OCI-LY7 (cell line): ENCODE measurements around the gene CACNA1D. TPM values are rescaled to one million over a fixed set of nuclear protein-coding genes. Genes with fewer than 3 reads are reported as not detected.

Experiments used
- BruUV-seq: library from RNA; stranded (reverse); fragments of 400-500 nt; replicated peaks from 2 replicates; lab custom pipeline; 2021; lab: Mats Ljungman, UMichigan
- CTCF ChIA-PET: fragments of 300-600 bp; sonication (Branson Sonifier 250); formaldehyde crosslinking; loops from one replicate; lab custom pipeline; 2022; ENCODE audit warnings: antibody characterized with exemption; ENCODE audit not compliant: unreplicated experiment; lab: Charles Lee
- POLR2A ChIA-PET: fragments of 300-600 bp; sonication (Branson Sonifier 250); formaldehyde crosslinking; loops from one replicate; lab custom pipeline; 2022; ENCODE audit warnings: antibody characterized with exemption; lab: Charles Lee
- DNase-seq: peaks from one replicate; pipeline ENCODE4 v3.0.0-alpha.2; 2015; ENCODE audit warnings: low spot score
- H2AFZ ChIP-seq: fragments of 200-600 bp; sonication (generic), shearing (Covaris generic); 2 replicates; pipeline ENCODE4 v1.6.1; 2014; ENCODE audit warnings: mild to moderate bottlenecking, antibody characterized with exemption, low read length, moderate library complexity
- H3K27ac ChIP-seq: fragments of 200-600 bp; sonication (generic); 2 replicates; pipeline ENCODE4 v1.5.1; 2014; ENCODE audit warnings: mixed run types, low read depth, mild to moderate bottlenecking, moderate library complexity, low read length, inconsistent platforms; ENCODE audit not compliant: poor library complexity, severe bottlenecking
- H3K36me3 ChIP-seq: fragments of 200-600 bp; sonication (generic); 2 replicates; pipeline ENCODE4 v1.6.1; 2014; ENCODE audit warnings: mild to moderate bottlenecking, antibody characterized with exemption, low read length, moderate library complexity, mixed read lengths; ENCODE audit not compliant: insufficient read depth
- H3K4me1 ChIP-seq: fragments of 200-600 bp; sonication (generic); 2 replicates; pipeline ENCODE4 v1.5.1; 2014; ENCODE audit warnings: mild to moderate bottlenecking, low read length; ENCODE audit not compliant: insufficient read depth, poor library complexity, severe bottlenecking
- H3K4me2 ChIP-seq: fragments of 200-600 bp; sonication (generic); 2 replicates; pipeline ENCODE4 v1.6.1; 2014; ENCODE audit warnings: mild to moderate bottlenecking, low read length
- H3K4me3 ChIP-seq: fragments of 200-600 bp; sonication (generic); 2 replicates; pipeline ENCODE4 v1.5.1; 2014; ENCODE audit warnings: mild to moderate bottlenecking, low read depth, low read length; ENCODE audit not compliant: poor library complexity, severe bottlenecking
- H3K79me2 ChIP-seq: fragments of 200-600 bp; sonication (generic); 2 replicates; pipeline ENCODE4 v1.6.1; 2016; ENCODE audit warnings: low read depth, mild to moderate bottlenecking, low read length, moderate library complexity, mixed read lengths; ENCODE audit not compliant: insufficient read depth
- H3K9me2 ChIP-seq: fragments of 200-600 bp; sonication (generic); 2 replicates; pipeline ENCODE4 v1.6.1; 2016; ENCODE audit warnings: mild to moderate bottlenecking, low read length, mixed read lengths; ENCODE audit not compliant: insufficient read depth
- H3K9me3 ChIP-seq: fragments of 200-600 bp; sonication (generic); 2 replicates; pipeline ENCODE4 v1.6.1; 2014; ENCODE audit warnings: mild to moderate bottlenecking, mixed run types, low read length, mixed read lengths
- H4K20me1 ChIP-seq: fragments of 200-600 bp; sonication (generic); 2 replicates; pipeline ENCODE4 v1.6.1; 2014; ENCODE audit warnings: mild to moderate bottlenecking, antibody characterized with exemption, low read length, moderate library complexity, mixed read lengths; ENCODE audit not compliant: insufficient read depth
- EZH2phosphoT487 ChIP-seq: fragments of 200-600 bp; sonication (generic); IDR thresholded peaks from 2 replicates; pipeline ENCODE4 v1.6.1; 2018; ENCODE audit warnings: low read depth, borderline replicate concordance, mild to moderate bottlenecking, mixed run types, antibody characterized with exemption, low read length, moderate library complexity, mixed read lengths
- intact Hi-C: fragments of 100-400 bp; cut with micrococcal nuclease; formaldehyde crosslinking; loops from one replicate; pipeline ENCODE4 v1.10.0; 2022; ENCODE audit not compliant: unreplicated experiment
- total RNA-seq, 2 experiments: library from RNA; depleted of rRNA in 1 of 2; stranded (reverse); fragments of >200 nt in 1 of 2; shearing (Covaris generic) in 1 of 2; gene quantifications; 2 replicates each; pipeline ENCODE4 v1.2.3, GENCODE V29; 2014 to 2022
- TF ChIP-seq, protein P1 (sequence below): fragments of 200-600 bp; sonication (generic); conservative IDR thresholded peaks from 2 replicates; pipeline ENCODE4 v1.5.1; 2014; ENCODE audit warnings: mild to moderate bottlenecking, antibody characterized with exemption, low read length, moderate library complexity, mixed read lengths

Gene CACNA1D
- total RNA-seq, 2 experiments from 2014 or later = 0.42 TPM; not detected in 1

DNA sequence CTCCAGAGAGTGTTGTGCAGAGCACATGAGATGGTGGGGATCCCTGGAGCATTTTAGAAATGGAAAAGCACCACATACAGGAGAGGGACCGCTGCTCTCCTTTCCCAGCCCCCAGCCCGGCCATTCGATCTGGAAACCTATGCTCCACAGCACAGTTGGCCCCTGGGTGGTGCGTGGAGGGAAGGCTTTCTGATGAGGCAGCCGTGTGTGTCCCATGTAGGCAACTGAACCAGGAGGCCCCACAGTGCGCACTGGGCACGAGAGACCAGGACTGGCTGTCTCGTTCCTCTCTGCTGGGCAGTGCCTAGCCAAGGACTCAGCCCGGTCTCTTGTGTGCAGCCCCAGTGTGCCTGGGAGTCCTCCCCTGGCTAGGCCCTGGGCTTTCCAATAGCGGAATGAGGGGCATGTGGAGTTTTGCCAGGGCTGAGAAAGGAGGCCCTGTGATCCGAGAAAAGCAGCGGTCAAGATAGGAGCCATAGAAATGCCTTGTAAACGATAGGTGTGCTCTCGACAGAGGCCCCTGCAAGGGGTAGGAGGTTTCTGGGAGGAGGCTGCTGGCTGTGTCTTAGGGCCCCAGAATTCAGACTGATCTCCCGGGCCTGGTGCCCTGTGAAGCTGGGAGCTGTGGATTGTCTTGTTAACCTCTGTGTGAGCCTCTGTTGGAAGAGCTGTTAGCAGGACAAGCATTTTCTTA lies 312.9 kb downstream of the CACNA1D start:
- no peaks in the 10 kb centered on the region for H3K9me3 ChIP-seq
- no peak for TF ChIP-seq EZH2phosphoT487
- TF ChIP-seq, protein P1, sequence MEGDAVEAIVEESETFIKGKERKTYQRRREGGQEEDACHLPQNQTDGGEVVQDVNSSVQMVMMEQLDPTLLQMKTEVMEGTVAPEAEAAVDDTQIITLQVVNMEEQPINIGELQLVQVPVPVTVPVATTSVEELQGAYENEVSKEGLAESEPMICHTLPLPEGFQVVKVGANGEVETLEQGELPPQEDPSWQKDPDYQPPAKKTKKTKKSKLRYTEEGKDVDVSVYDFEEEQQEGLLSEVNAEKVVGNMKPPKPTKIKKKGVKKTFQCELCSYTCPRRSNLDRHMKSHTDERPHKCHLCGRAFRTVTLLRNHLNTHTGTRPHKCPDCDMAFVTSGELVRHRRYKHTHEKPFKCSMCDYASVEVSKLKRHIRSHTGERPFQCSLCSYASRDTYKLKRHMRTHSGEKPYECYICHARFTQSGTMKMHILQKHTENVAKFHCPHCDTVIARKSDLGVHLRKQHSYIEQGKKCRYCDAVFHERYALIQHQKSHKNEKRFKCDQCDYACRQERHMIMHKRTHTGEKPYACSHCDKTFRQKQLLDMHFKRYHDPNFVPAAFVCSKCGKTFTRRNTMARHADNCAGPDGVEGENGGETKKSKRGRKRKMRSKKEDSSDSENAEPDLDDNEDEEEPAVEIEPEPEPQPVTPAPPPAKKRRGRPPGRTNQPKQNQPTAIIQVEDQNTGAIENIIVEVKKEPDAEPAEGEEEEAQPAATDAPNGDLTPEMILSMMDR = no peak
- H3K36me3 ChIP-seq = no peaks in the 10 kb centered on the region
- no peak overlapping the region for H2AFZ ChIP-seq
- no peaks in the 10 kb centered on the region for H3K79me2 ChIP-seq
- H3K4me1 ChIP-seq = no peaks in the 10 kb centered on the region
- H3K9me2 ChIP-seq = no peaks in the 10 kb centered on the region
- intact Hi-C loops = no loop called here
- ChIA-PET CTCF (no interaction called here), POLR2A (no interaction called here)
- H3K4me3 ChIP-seq = no peak overlapping the region
- no peaks in the 10 kb centered on the region for H4K20me1 ChIP-seq
- H3K27ac ChIP-seq = no peak overlapping the region
- BruUV-seq = no TSS peak
- DNase-seq = no peak
- H3K4me2 ChIP-seq = no peak overlapping the region

DNA sequence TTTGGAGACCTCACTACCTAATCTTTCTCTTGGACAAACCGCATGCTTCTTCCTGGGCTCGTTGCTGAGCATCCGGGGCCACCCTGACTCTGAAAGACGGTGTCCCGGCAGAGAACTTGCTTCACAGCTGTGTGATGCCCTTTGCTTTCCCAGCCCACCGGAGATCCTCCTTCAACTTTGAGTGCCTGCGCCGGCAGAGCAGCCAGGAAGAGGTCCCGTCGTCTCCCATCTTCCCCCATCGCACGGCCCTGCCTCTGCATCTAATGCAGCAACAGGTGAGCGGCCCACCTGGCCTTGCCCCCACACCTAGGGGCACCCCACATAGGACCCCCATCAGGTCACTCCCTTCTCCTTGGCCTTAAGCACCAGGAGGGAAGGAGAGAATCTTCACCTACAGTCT lies 314.1 kb downstream of the CACNA1D start:
- Histone ChIP-seq H4K20me1 (no peaks in the 10 kb centered on the region), H3K9me2 (no peaks in the 10 kb centered on the region), H3K4me3 (no peak overlapping the region), H3K9me3 (no peaks in the 10 kb centered on the region), H2AFZ (no peak overlapping the region), H3K4me1 (no peaks in the 10 kb centered on the region), H3K4me2 (no peak overlapping the region), H3K79me2 (no peaks in the 10 kb centered on the region), H3K27ac (no peak overlapping the region), H3K36me3 (no peaks in the 10 kb centered on the region)
- ChIA-PET POLR2A (no interaction called here), CTCF (no interaction called here)
- DNase-seq = no peak
- BruUV-seq = no TSS peak
- intact Hi-C loops = no loop called here
- TF ChIP-seq, protein P1 = no peak
- no peak for TF ChIP-seq EZH2phosphoT487

DNA sequence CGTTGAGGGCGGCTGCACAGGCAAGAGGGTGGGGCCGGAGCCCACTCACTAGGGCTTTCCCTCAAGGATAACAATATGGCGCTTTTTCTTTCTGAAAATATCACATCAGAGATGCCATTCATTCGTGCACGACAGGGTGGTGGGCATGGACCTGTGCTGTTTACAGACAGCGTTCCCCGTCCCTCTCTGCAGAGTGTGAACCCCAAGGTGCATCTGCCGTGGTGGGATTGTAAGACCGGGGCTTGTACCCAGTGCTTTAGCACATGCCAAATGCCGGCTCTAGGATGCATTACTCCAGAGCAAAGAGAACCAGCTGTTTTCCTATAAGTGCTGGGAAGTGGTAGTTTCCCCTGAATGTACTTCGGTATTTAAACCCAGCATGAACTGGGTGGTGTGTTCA lies 314.9 kb downstream of the CACNA1D start:
- no peak for DNase-seq
- Histone ChIP-seq H3K4me1 (no peaks in the 10 kb centered on the region), H3K4me3 (no peak overlapping the region), H3K27ac (no peak overlapping the region), H3K9me2 (no peaks in the 10 kb centered on the region), H2AFZ (no peak overlapping the region), H4K20me1 (no peaks in the 10 kb centered on the region), H3K36me3 (no peaks in the 10 kb centered on the region), H3K4me2 (no peak overlapping the region), H3K9me3 (no peaks in the 10 kb centered on the region), H3K79me2 (no peaks in the 10 kb centered on the region)
- TF ChIP-seq, protein P1 = no peak
- no peak for TF ChIP-seq EZH2phosphoT487
- ChIA-PET POLR2A (no interaction called here), CTCF (no interaction called here)
- no TSS peak for BruUV-seq
- intact Hi-C loops = no loop called here
